Activated CD4-positive, alpha-beta T cell treated with anti-CD3 and anti-CD28 coated beads, Interleukin-2, amount 10 ng/mL, durations not matched to agents 24 days and 14 days (primary cell): ENCODE data around the gene LRRC28. TPM values are rescaled to one million over a fixed set of nuclear protein-coding genes. Genes with fewer than 3 reads are reported as not detected.

Source experiments
- DNase-seq: peaks from one replicate; pipeline ENCODE4 v3.0.0; 2022
- H3K27ac Mint-ChIP-seq: one replicate; pipeline ENCODE4 v1.8.0; 2022; ENCODE audit warnings: mild to moderate bottlenecking, mixed read lengths
- H3K27me3 Mint-ChIP-seq: one replicate; pipeline ENCODE4 v1.8.0; 2022; ENCODE audit warnings: mixed read lengths
- H3K36me3 Mint-ChIP-seq: one replicate; pipeline ENCODE4 v1.8.0; 2022; ENCODE audit warnings: low read depth, mild to moderate bottlenecking, mixed read lengths
- H3K4me1 Mint-ChIP-seq: one replicate; pipeline ENCODE4 v1.8.0; 2021; ENCODE audit warnings: mixed read lengths
- H3K4me3 Mint-ChIP-seq: one replicate; pipeline ENCODE4 v1.8.0; 2022; ENCODE audit warnings: mild to moderate bottlenecking, moderate library complexity, mixed read lengths
- H3K9me3 Mint-ChIP-seq: one replicate; pipeline ENCODE4 v1.8.0; 2021; ENCODE audit warnings: mixed read lengths
- intact Hi-C: fragments of 100-400 bp; cut with micrococcal nuclease; formaldehyde crosslinking; loops from one replicate; pipeline ENCODE4 v1.15.1; 2023
- total RNA-seq: library from RNA; stranded (reverse); gene quantifications from 2 replicates; pipeline ENCODE4 v1.2.3, GENCODE V29; 2022

The LRRC28 gene
- total RNA-seq = 15.1 and 16.7 TPM in 2 replicates

- Mint-ChIP-seq H3K36me3 (peaks cover 8% of the 10 kb centered on the region), H3K27ac (peak within 1 kb of the TSS; percentile 94), H3K27me3 (no peaks in the 10 kb centered on the region), H3K4me3 (peak within 1 kb of the TSS; percentile 94), H3K4me1 (peaks cover 26% of the 10 kb centered on the region), H3K9me3 (peaks cover 5% of the 10 kb centered on the region)
- intact Hi-C loops = loop anchor here (1.0 to 10.0 kb wide), 2 partner anchors 314 to 674 kb away; partner anchors contain the start of gene MEF2A
- peak; percentile 99 for DNase-seq
Measured at GRCh38 chr15:99250857-99251841, at the start of gene LRRC28. Gene LRRC28, plus strand, starts transcription at chr15:99251481. Its CDS starts 4,477 bp downstream, at chr15:99255958.

- intact Hi-C loops = no loop called here
- Mint-ChIP-seq H3K9me3 (no peaks in the 10 kb centered on the region), H3K27me3 (peaks cover 13% of the 10 kb centered on the region), H3K27ac (no peak overlapping the region), H3K36me3 (no peaks in the 10 kb centered on the region), H3K4me3 (no peak overlapping the region), H3K4me1 (no peaks in the 10 kb centered on the region)
- DNase-seq = no peak
Measured at GRCh38 chr15:99202176-99202552, 49.1 kb upstream of the LRRC28 start.

GRCh38 chr15:99207672-99208071 is 43.6 kb upstream of the LRRC28 start:
- intact Hi-C loops = no loop called here
- Mint-ChIP-seq H3K9me3 (no peaks in the 10 kb centered on the region), H3K36me3 (no peaks in the 10 kb centered on the region), H3K4me1 (no peaks in the 10 kb centered on the region), H3K27ac (no peak overlapping the region), H3K27me3 (peaks cover 15% of the 10 kb centered on the region), H3K4me3 (no peak overlapping the region)
- DNase-seq = no peak

- Mint-ChIP-seq H3K27ac (no peak overlapping the region), H3K27me3 (peaks cover 10% of the 10 kb centered on the region), H3K9me3 (no peaks in the 10 kb centered on the region), H3K4me3 (no peak overlapping the region), H3K36me3 (no peaks in the 10 kb centered on the region), H3K4me1 (no peaks in the 10 kb centered on the region)
- peak; percentile 41 for DNase-seq
- intact Hi-C loops = no loop called here
Measured at GRCh38 chr15:99209326-99209725, 42.0 kb upstream of the LRRC28 start.

GRCh38 chr15:99210334-99210733 is 40.9 kb upstream of the LRRC28 start:
- intact Hi-C loops = loop anchor here (5.0 kb wide), 1 partner anchor 768 kb away; no protein-coding TSS in a partner anchor
- Mint-ChIP-seq H3K27me3 (peaks cover 5% of the 10 kb centered on the region), H3K27ac (no peak overlapping the region), H3K9me3 (no peaks in the 10 kb centered on the region), H3K36me3 (no peaks in the 10 kb centered on the region), H3K4me3 (no peak overlapping the region), H3K4me1 (no peaks in the 10 kb centered on the region)
- DNase-seq = peak; percentile 35

- peak; percentile 34 for DNase-seq
- H3K36me3 Mint-ChIP-seq = no peaks in the 10 kb centered on the region
- H3K27me3 Mint-ChIP-seq = peaks cover 2% of the 10 kb centered on the region
- H3K27ac Mint-ChIP-seq = no peak overlapping the region
- H3K9me3 Mint-ChIP-seq = no peaks in the 10 kb centered on the region
- no peaks in the 10 kb centered on the region for H3K4me1 Mint-ChIP-seq
- no peak overlapping the region for H3K4me3 Mint-ChIP-seq
- intact Hi-C loops = loop anchor here (5.0 kb wide), 1 partner anchor 770 kb away; no protein-coding TSS in a partner anchor
Measured at GRCh38 chr15:99211926-99212325, 39.4 kb upstream of the LRRC28 start.

- no peaks in the 10 kb centered on the region for H3K4me1 Mint-ChIP-seq
- H3K36me3 Mint-ChIP-seq = no peaks in the 10 kb centered on the region
- intact Hi-C loops = loop anchor here (5.0 kb wide), 1 partner anchor 770 kb away; no protein-coding TSS in a partner anchor
- H3K4me3 Mint-ChIP-seq = no peak overlapping the region
- H3K27me3 Mint-ChIP-seq = peaks cover 2% of the 10 kb centered on the region
- no peaks in the 10 kb centered on the region for H3K9me3 Mint-ChIP-seq
- no peak overlapping the region for H3K27ac Mint-ChIP-seq
- DNase-seq = peak; percentile 28
Measured at GRCh38 chr15:99212406-99212805, 38.9 kb upstream of the LRRC28 start.

GRCh38 chr15:99213187-99213811 is 38.0 kb upstream of the LRRC28 start:
- DNase-seq = peak; percentile 89
- intact Hi-C loops = loop anchor here (1.0 to 5.0 kb wide), 2 partner anchors 113 to 771 kb away; no protein-coding TSS in a partner anchor
- no peak overlapping the region for H3K4me3 Mint-ChIP-seq
- H3K4me1 Mint-ChIP-seq = no peaks in the 10 kb centered on the region
- H3K9me3 Mint-ChIP-seq = no peaks in the 10 kb centered on the region
- H3K27ac Mint-ChIP-seq = no peak overlapping the region
- H3K27me3 Mint-ChIP-seq = peaks cover 2% of the 10 kb centered on the region
- H3K36me3 Mint-ChIP-seq = no peaks in the 10 kb centered on the region

- no peaks in the 10 kb centered on the region for H3K9me3 Mint-ChIP-seq
- intact Hi-C loops = no loop called here
- no peak overlapping the region for H3K4me3 Mint-ChIP-seq
- H3K27me3 Mint-ChIP-seq = peaks cover 3% of the 10 kb centered on the region
- no peaks in the 10 kb centered on the region for H3K36me3 Mint-ChIP-seq
- no peaks in the 10 kb centered on the region for H3K4me1 Mint-ChIP-seq
- DNase-seq = peak; percentile 24
- H3K27ac Mint-ChIP-seq = no peak overlapping the region
Measured at GRCh38 chr15:99224372-99225214, 26.7 kb upstream of the LRRC28 start.

GRCh38 chr15:99226802-99227201 is 24.5 kb upstream of the LRRC28 start:
- no peak overlapping the region for H3K4me3 Mint-ChIP-seq
- H3K27me3 Mint-ChIP-seq = peaks cover 3% of the 10 kb centered on the region
- H3K9me3 Mint-ChIP-seq = no peaks in the 10 kb centered on the region
- H3K27ac Mint-ChIP-seq = no peak overlapping the region
- no peaks in the 10 kb centered on the region for H3K4me1 Mint-ChIP-seq
- intact Hi-C loops = no loop called here
- no peaks in the 10 kb centered on the region for H3K36me3 Mint-ChIP-seq
- no peak for DNase-seq

- H3K9me3 Mint-ChIP-seq = peaks cover 4% of the 10 kb centered on the region
- no peaks in the 10 kb centered on the region for H3K36me3 Mint-ChIP-seq
- no peak overlapping the region for H3K4me3 Mint-ChIP-seq
- DNase-seq = peak; percentile 22
- H3K27me3 Mint-ChIP-seq = peaks cover 3% of the 10 kb centered on the region
- intact Hi-C loops = no loop called here
- H3K27ac Mint-ChIP-seq = no peak overlapping the region
- no peaks in the 10 kb centered on the region for H3K4me1 Mint-ChIP-seq
Measured at GRCh38 chr15:99228120-99228770, 23.0 kb upstream of the LRRC28 start.

GRCh38 chr15:99230867-99231266 is 20.4 kb upstream of the LRRC28 start:
- H3K9me3 Mint-ChIP-seq = peaks cover 4% of the 10 kb centered on the region
- DNase-seq = peak; percentile 17
- intact Hi-C loops = no loop called here

GRCh38 chr15:99232740-99233139 is 18.5 kb upstream of the LRRC28 start:
- Mint-ChIP-seq H3K9me3 (peaks cover 4% of the 10 kb centered on the region), H3K27me3 (peaks cover 3% of the 10 kb centered on the region), H3K4me3 (no peak overlapping the region), H3K4me1 (no peaks in the 10 kb centered on the region), H3K36me3 (no peaks in the 10 kb centered on the region), H3K27ac (no peak overlapping the region)
- intact Hi-C loops = no loop called here
- DNase-seq = no peak

More at GRCh38 chr15:99230867-99231266, 20.4 kb upstream of the LRRC28 start:
- Mint-ChIP-seq H3K36me3 (no peaks in the 10 kb centered on the region), H3K4me1 (no peaks in the 10 kb centered on the region), H3K4me3 (no peak overlapping the region), H3K27ac (no peak overlapping the region), H3K27me3 (peaks cover 3% of the 10 kb centered on the region)
